Vein endothelial cell (primary cell): ENCODE measurements around the gene GLCCI1. TPM values are rescaled to one million over a fixed set of nuclear protein-coding genes. Genes with fewer than 3 reads are reported as not detected.

Source experiments
- total RNA-seq: library from RNA; depleted of rRNA; stranded (reverse); fragments of >200 nt; gene quantifications from 2 replicates; pipeline ENCODE4 v1.2.3, GENCODE V29; 2012

Gene GLCCI1
- total RNA-seq = 0.98 and 3.2 TPM in 2 replicates

GRCh38 chr7:7968544-7969305 lies at the start of gene GLCCI1:
TSS of gene GLCCI1 (plus strand) at chr7:7968796. CDS start at chr7:7969351, 555 bp downstream.

